ENCODE measurements around the gene FAM89B. TPM values are rescaled to one million over a fixed set of nuclear protein-coding genes. Genes with fewer than 3 reads are reported as not detected.

FAM89B gene
- total RNA-seq, 1 donor from 2014 or later = 45.1 TPM

DNA sequence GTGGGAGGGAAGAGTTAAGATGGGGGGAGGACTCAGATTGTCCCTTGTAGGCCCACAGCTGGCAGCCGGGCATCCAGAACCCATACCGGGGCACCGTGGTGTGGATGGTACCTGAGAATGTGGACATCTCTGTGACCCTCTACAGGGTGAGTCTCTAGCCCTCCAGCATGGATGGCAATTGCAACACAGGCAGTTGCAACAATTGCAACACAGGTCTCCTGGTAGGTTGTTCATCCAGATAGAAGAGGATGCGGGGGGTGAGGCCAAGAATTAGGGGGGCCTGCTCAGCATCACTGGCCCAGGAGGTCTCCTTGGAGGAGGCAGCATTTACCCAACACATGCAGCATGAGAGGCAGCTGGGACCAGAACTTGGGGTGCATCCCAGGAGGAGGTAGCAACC lies 7.0 kb downstream of the FAM89B start:
- intact Hi-C loops (cut with DNase I) = no loop called here
- ATAC-seq (no peak), DNase-seq (ENCODE audit: missing footprints) (no peak)

DNA sequence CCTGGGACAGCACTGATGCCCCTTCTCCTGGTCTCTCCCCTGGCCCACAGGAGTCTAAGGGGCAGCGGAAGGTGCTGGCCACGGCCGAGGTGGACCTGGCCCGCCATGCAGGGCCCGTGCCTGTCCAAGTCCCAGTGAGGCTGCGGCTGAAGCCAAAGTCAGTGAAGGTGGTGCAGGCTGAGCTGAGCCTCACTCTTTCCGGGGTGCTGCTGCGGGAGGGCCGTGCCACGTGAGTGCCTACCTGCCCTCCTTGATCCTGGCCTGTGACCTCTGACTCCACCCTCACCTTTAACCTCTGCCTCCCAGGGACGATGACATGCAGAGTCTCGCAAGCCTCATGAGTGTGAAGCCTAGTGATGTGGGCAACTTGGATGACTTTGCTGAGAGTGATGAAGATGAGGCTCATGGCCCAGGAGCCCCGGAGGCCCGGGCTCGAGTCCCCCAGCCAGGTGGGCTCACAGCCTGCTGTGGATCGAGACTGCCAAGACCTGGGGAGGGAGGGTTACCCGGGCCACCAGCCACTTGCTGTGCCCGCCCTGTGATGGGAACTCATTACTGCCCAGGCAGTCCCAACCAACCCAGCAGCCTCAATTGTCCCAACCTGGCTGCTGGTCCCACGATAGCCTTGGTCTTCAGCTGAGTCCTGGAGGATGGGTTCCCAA lies 7.8 kb downstream of the FAM89B start:
- ATAC-seq (no peak), DNase-seq (ENCODE audit: missing footprints) (no peak)
- intact Hi-C loops (cut with DNase I) = no loop called here

DNA sequence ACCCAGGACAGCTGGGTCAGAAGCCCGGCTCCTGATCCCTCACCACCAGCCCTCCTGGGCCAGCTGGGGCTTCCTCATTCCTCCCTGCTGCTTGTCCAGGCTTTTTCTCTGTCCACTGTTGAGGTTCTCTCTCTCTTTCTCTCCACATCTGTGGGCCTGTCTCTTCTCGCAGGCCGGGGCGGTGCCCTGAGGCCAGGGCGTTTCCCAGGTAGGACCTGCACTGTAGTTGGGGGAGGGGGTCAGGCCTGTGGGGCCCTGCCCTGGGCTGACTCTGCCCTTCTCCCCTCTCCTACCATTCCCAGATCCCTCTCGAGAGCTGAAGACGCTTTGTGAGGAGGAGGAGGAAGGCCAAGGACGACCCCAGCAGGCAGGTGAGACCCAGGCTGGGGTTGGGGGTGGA lies 8.4 kb downstream of the FAM89B start:
- no peak for ATAC-seq

DNA sequence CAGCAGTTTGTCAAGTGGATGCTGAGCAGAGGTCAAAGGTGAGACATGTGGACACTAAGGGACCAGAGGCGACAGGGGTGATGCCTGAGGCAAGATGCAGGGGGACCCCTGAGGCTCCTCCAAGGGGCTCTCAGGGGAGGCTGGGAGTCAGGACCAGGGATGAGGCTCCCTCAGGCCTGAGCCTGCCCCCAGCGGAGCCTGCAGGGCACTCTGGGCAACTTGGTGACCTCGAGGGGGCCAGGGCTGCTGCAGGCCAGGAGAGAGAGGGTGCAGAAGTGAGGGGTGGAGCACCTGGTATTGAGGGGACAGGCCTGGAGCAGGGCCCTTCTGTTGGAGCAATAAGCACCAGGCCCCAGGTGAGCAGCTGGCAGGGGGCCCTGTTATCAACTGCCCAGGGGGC lies 9.6 kb downstream of the FAM89B start:
- DNase-seq (ENCODE audit: missing footprints) (no peak), ATAC-seq (no peak)
- intact Hi-C loops (cut with DNase I) = no loop called here

More for the DNA sequence above, 8.4 kb downstream of the FAM89B start:
- intact Hi-C loops (cut with DNase I) = no loop called here
- DNase-seq (ENCODE audit: missing footprints) = no peak

DNA sequence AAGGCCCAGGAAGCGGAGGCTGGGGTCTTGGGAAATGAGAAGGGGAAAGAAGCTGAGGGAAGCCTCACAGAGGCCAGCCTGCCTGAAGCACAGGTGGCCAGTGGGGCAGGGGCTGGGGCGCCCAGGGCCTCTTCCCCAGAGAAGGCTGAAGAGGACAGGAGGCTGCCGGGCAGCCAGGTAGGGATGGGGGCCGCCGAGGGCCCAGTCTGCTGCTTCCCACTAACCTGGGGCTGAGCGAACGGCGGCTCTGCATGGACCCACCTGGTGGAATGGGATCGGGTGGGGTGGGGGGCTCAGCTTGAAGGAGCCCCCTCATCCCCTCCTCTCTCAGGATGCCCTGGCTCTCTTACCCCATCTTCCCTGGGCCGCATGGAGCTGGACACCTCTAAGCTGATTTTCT lies 11.3 kb downstream of the FAM89B start:
- ATAC-seq = no peak
- intact Hi-C loops (cut with DNase I) = no loop called here
- no peak for DNase-seq (ENCODE audit: missing footprints)

DNA sequence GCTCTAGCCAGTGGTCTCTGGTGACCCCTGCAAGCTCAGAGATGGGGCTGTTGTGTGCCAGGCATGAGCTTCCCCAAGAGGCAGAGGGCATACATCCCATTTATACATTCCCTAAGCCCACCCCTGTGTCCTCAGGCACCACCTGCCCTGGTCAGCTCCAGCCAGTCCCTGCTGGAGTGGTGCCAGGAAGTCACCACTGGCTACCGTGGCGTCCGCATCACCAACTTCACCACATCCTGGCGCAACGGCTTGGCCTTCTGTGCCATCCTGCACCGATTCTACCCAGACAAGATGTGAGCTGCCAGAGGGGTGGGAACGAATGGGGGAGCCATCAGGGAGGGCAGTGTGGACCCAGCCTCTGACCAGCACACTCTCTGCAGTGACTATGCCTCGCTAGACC lies 11.8 kb downstream of the FAM89B start:
- ATAC-seq (no peak), DNase-seq (ENCODE audit: missing footprints) (no peak)
- intact Hi-C loops (cut with DNase I) = no loop called here

DNA sequence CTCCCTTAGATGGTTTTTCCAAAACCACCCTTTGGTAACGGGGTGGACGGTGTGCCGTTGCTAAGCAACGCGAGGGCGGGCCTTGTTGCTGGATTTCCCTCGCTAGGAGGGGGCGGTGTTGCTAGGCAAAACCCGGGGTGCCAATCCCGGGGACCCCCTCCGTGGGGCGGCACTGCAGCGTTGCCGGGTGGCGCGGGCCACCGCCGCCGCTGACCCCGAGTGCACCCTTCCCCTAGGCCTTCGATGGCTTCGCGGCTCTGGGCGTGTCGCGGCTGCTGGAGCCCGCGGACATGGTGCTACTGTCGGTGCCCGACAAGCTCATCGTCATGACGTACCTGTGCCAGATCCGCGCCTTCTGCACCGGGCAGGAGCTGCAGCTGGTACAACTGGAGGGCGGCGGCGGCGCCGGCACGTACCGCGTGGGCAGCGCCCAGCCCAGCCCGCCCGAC lies 12.4 kb downstream of the FAM89B start:
- DNase-seq (ENCODE audit: missing footprints) = no peak
- intact Hi-C loops (cut with DNase I) = no loop called here
- ATAC-seq = no peak

DNA sequence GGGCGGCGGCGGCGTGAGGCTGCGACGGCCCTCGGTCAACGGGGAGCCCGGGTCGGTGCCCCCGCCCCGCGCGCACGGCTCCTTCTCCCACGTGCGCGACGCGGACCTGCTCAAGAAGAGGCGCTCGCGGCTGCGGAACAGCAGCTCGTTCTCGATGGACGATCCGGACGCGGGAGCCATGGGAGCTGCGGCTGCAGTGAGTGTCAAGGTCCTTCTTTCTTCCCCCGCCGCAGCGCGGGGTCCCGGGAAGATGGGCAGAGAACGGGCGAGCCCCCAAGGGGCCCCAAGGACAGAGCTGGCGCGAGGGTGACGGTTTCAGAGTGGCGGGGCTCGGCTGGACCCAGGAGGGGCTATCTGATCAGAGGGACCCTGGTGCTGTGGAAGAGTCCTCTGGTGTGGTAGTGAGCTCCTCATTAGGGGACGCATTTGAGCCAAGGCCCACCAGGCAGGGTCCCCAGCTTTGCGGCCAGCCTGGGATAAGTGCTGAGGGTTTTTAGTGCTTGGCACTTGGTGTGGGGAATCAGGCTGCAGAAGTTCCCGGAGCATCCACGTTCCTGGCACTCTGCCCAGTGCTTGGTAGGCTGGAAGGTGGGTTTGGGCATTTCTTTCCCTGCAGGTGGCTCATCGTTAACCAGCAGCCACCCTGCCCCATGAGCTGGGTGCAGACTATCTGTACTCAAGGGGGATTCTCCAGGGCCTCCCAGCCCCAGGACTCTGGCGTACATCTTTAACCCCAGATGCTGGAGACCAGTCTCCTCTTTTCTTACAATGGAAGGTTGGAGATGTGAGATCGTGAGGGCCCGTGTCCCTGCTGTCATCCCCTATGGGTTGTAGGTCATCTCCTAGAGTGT lies 13.3 kb downstream of the FAM89B start:
- ATAC-seq (no peak), DNase-seq (ENCODE audit: missing footprints) (no peak)
- intact Hi-C loops (cut with DNase I) = no loop called here

DNA sequence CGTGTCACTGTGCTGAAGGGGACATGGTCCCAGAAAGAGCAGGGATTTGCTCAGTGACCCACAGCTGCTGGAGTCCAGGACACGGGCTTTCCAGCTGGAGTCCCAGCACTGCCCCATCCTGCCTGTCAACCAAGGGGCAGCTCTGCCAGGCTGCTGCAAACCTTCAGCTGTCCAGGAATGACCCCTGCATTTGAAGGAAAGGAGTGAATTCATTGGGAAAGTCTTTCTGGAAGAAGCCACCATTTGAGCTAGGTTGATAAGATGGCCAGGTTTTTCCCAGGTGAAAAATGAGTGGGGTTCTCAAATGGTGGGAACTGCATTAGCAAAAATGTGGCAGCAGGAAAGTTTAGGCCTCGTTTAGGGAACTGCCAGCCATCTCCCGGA lies 13.9 kb downstream of the FAM89B start:
- no peak for ATAC-seq
- DNase-seq (ENCODE audit: missing footprints) = no peak
- intact Hi-C loops (cut with DNase I) = no loop called here

DNA sequence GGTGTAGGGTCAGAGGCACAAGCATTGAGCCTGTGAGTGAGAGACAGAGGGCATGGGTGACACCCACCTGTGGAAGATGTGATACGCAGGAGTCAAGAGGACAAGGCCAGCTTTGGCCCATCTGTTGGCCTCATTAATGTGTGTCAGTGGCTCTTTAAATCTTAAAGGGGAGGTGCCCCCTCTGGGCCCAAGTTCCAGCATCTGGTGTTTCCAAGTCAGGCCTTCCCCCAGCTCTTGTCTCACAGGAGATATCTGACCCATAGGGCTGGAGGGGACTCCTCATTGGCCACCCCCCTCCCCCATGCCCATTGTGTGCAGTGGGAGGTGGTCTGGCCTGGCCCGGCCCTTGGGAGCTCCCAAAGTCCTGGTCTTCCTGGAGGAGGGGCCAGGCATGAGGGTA lies 14.3 kb downstream of the FAM89B start:
- intact Hi-C loops (cut with DNase I) = no loop called here
- ATAC-seq (peak; percentile 26), DNase-seq (ENCODE audit: missing footprints) (no peak)

DNA sequence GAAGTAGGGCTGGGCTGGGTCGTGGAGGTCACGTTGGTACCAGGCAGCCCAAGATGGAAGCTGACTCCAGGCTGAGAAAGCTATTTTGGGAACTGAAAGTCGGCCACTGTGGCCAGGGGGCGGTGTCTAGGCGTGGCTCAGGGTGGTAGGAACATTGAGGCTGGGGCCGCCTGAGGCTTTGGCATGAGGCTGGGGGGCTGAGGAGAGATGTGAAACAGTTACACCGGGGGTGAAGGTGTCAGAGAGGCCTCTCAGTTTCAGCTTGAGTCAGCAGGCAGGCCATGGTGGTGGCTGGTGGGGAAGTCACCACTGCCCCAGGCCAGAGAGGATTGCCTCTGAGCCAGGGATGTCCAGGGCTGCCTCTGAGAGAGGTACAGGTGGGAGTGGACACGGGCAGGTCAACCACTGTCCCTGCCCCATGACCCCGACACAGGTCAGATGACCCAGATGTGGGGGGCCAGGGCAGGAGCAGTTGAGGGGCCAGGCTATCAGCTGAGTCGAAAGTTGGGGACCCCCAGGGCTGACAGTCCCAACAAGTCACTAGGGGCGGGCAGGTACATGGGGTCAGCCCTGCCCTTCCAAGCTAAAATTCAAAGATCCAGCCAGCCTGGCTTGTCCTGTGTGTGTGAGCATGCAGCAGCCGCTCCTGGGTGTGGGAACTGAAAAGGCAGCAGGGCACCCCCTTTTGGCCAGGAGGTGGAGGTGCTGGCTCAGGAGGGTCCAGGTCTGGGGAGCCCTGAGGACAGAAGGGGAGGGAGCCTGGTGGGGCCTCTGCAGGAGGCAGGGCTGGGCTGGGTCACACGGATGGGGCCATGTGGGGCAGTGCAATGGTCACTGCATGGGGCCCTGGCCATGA lies 16.1 kb downstream of the FAM89B start:
- ATAC-seq = peak; percentile 51
- peak; percentile 77 for DNase-seq (ENCODE audit: missing footprints)
- intact Hi-C loops (cut with DNase I) = loop anchor here (2.0 kb wide), 1 partner anchor 48 kb away; no protein-coding TSS in a partner anchor

DNA sequence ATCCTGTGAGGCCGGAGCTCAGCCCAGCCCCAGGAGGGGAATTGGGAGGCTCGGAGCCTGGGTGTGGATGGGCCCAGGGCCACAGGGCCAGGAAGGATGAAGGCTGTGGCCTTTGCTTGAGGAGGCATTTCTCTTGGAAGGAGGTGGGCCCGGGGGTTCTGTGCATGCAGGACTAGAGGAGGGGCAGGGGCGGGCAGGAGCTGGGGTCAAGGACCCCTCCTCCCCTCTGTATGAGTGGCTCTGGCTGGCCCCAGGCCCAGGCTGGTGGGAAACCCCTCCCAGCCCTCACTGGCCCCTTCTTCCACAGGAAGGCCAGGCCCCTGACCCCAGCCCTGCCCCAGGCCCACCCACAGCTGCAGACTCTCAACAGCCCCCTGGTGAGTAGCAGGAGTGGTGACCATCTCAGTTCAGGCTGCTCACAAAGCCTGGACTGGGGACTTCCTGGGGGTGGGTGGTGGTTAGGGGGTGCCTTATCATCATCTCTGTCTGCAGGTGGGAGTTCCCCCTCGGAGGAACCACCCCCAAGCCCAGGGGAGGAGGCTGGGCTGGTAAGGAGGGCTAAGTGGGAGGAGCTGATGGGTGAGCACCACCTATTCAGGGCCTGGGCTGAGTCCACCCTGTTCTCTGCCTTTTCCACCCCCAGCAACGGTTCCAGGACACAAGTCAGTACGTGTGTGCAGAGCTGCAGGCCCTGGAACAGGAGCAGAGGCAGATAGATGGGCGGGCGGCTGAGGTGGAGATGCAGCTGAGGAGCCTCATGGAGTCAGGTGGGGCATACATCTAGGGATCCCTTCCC lies 17.3 kb downstream of the FAM89B start:
- intact Hi-C loops (cut with DNase I) = loop anchor here (2.0 kb wide), 1 partner anchor 49 kb away; no protein-coding TSS in a partner anchor
- ATAC-seq (no peak), DNase-seq (ENCODE audit: missing footprints) (peak; percentile 59)

DNA sequence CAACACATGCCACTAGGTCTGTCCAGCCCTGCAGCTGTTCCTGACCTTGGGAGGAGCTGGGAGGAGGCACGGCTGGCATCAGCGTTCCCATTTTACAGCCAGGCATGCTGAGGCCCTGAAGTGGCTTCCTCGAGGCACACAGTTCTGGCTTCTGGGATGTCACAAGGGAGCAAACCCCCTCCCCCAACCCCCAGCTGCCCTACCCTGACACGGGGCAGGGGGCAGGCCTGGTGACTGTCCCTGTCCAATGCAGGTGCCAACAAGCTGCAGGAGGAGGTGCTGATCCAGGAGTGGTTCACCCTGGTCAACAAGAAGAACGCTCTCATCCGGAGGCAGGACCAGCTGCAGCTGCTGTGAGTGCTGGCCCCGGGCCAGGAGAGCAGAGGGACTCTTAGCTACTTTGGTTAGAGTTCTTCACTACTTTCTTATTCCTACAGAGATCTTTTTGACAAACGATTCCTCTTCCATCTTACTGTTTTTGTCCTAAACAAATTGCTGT lies 18.0 kb downstream of the FAM89B start:
- intact Hi-C loops (cut with DNase I) = no loop called here
- ATAC-seq (no peak), DNase-seq (ENCODE audit: missing footprints) (peak; percentile 72)

DNA sequence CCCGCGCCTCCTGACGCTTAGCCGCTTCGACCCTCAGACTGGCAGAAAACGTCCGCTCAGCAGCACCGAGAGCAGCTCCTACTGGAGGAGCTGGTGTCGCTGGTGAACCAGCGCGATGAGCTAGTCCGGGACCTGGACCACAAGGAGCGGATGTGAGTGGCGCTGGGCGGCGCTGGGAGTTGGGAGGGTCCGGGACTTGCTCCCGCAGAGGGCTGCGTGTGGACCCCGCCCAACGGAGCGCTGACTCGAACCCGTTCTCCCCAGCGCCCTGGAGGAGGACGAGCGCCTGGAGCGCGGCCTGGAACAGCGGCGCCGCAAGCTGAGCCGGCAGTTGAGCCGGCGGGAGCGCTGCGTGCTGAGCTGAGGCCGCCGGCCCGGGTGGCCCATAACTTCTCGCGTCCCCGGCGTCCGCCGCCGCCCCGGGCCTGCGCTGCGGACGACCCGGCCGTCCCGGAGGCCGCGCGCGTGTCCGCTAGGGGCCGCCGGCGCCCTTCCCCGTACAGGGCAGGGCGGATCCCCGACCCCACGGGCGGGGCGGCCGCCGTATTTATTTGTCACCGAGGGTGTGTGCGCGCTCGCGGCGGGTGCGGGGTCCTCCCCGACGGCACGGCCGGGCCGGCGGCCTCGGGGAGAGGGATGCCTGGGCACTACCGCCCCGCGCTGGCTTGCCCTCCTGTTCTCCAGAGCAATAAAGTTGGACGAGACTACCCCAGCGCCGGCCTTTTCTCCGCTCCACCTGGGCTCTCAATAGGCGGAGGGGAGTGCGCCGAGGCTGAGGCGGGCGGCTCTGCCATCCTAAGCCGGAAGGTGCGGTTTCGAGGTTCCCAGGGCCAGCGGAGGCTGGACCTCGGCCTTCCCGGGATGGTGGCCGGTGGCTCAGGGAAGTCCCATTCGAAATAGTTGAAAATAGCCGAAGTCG lies 19.9 kb downstream of the FAM89B start:
- ATAC-seq = peak; percentile 38
- intact Hi-C loops (cut with DNase I) = no loop called here
- peak; percentile 65 for DNase-seq (ENCODE audit: missing footprints)

DNA sequence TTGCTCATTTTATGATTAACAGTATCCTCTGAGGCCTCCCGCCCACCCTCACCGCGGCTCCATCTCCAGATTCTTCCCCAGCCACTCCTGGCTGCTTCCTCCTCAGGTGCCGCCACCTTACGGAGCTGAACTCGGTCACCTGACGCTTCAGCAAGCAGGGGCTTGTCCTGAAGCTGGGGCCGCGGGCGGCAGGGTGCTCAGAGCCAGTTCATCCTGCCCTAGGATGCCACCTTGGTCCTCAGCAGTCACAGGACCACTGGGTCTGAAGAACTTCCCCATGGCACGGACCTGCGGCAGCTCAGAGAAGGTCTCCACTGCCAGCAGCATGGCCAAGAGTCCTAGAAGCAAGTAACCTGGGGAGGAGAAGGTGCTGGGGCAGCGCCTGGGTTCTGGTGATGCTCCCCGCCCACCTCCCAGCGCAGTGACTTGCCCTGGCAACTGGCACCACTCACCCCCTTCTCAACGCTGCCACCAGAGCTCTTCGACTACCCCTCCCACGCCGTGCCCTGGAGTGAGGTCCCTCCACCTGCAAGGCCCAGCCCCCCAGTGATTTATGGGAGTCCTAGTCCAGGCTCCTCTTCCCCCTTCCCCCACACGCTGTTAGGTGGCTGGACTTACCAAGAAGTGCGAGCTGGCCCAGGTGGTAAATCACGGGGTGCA lies 20.6 kb downstream of the FAM89B start:
- intact Hi-C loops (cut with DNase I) = no loop called here
- no peak for ATAC-seq
- peak; percentile 52 for DNase-seq (ENCODE audit: missing footprints)

DNA sequence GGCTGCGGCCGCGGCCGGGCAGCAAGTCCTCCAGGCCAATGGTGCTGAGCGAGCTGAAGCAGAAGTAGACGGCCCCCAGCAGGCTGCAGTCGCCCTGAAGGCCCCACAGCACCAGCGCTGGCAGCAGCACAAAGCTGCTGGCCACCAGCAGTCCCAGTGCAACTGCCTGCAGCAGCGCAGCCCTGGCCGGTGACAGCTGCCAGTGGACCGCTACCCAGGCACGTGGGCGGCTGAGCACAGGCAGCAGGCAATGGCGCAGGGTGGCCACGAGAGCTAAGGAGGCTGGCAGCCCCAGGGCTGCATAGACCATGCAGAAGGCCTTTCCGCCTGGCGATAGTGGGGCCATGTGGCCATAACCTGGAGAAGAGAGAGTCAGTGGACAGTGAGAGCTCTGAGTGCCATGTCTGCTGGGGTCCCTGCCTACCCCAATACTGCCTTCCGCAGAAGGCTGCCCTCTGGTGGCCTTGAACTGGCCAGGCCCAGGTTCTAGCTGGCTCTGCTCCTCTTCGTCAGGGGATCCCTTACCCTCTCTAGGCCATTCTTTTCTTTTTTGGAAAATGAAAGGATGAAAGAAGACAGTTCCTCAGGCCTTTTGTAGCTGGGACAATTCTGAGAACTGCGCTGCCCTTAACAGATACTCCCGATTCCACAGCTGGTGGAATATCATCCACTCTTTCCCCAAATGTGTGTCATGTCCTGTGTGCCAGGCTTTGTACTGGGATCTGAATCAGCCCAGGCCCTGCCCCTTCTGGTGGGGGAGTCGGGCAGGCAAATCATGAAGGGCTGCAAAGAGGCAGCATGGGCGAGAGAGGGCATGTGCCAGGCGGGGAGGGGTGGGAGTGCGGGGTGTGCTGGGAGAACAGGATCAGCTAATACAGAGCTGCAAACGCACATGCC lies 21.4 kb downstream of the FAM89B start:
- intact Hi-C loops (cut with DNase I) = no loop called here
- ATAC-seq = peak; percentile 40
- DNase-seq (ENCODE audit: missing footprints) = peak; percentile 69

Data from Right ventricle myocardium inferior (tissue), 1 donor.